GM18858 (cell line): ENCODE results near the gene CLCN1.

Experiments used
- ATAC-seq: cut with Tn5 transposase; IDR thresholded peaks from one replicate; pipeline ENCODE4 v1.9.1; 2021; ENCODE audit not compliant: unreplicated experiment

The CLCN1 gene

GRCh38 chr7:143362131-143363015, 46.5 kb downstream of the CLCN1 start, which contains the start of gene FAM131B:
Gene FAM131B (minus strand): TSS chr7:143362713. CDS start chr7:143362603, 110 bp downstream.
- ATAC-seq = no peak

DNA sequence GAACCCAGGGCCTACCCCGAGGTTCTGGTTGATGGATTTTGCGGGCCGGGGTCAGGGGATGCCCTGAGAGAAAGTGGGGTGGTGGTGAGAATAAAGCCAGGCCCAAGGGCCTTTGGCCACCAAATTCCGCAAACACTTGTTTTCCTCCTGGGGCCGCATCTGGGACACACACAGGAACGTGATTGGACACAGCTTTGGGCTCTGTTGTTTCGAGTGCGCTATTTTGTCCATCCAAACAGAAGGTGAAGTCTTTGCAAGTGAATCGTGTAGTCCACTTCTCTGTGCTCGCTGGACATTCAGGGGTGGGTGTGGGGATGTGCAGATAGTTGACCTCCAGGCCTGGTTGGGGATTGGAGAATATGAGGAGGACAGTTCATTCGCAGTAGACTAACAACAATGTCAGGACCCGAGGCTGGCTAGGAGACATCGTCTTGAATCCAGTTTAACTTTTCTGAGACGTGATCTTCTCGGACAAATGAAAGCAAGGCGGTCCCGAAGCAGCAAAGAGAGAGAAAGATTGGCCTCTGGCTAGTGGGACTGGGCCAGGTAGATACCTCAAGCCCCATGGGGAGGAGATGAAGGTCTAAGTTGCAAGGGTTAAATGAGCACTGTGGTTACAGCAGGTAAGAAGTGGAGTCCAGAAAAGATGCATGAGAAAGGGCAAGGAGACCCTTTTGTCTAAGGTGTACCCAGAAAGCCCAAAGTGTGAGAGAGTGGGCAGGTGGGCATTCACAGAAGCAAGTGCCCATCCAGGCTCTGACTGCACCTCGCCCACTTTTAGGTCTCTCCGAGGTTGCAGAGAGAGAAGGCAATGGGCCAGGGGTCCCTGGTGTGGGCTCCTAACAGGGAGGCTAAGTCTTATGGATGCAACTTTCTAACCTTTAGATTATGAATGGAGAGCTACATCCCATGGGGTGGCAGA, 47.4 kb downstream of the CLCN1 start:
- no peak for ATAC-seq

DNA sequence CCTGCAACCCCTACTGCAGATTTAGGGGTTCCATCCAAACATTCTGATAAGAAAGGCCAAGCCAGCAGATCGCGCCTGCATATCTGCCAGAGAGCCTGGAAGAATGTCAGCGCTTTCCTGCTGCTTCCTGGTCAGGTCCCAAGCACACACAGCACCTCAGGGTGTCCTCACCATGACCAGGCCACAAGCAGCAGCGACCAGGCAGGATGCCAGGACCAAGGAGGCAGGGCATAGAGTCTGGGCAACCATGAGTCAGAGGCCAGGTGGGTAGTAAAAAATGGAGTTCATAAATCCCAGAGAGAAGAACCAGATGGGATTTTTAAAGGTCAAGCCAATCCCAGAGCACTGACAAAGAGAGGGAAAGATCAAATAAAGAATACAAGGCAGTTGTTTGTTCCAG, 52.1 kb downstream of the CLCN1 start:
- ATAC-seq = no peak

- no peak for ATAC-seq
Observed at GRCh38 chr7:143368387-143368786, 52.5 kb downstream of the CLCN1 start.

DNA sequence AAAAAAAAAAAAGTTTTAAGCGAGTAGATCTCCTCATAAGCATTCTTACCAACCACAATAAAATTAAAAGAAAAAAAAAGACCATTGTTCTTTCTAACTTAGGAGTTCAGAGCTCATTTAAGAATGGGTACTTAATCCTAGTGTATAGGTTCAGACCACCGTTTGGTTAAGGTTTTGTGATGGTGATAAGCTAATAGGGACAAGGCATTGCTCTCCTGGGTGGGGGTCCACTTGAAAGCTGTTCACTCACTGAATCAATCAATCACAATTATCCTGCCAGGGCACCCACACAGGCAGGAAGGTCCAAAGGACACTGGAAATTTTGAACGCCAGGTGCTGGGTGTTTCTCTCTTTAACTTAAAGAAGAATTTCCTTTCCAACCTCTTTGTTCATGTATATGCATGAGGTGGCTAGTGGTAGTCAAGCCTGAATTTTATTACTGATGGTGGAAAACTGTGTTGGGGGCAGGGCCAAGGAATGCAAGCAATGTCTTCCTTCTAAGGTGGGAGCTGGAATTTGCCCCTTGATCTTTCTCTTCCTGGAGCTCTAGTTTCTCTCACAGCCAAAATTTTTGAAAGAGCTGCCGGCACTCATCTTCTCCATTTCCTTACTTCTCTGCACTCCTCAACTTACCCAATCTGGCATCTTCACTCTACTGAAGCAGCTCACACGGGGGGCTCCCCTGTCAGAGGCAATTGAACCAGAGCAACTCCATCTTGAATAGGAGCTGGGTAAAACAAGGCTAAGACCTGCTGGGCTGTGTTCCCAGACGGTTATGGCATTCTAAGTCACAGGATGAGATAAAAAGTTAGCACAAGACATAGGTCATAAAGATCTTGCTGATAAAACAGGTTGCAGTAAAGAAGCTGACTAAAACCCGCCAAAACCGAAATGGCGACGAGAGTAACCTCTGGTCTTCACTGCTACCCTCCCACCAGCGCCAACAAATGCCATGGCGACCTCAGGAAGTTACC, 54.1 kb downstream of the CLCN1 start:
- no peak for ATAC-seq

DNA sequence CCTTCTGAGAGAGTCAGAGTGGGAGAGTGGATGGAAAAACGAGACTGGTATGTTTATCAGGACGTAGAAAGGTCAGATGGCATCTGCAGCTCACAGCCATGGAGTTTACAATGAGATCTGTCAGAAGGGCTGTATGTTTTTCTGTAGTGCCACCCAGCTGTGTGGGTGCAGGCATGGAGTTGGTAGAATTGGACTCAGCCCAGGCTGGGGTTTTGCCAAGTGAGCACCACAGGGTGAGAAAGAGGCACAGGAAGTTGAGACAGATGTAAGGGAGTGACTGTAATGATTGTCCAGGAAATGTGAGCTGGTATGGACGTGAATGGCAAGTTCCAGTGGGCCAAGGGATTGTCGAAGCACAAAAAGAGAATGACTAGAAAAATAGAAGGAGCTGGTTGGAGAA, 56.2 kb downstream of the CLCN1 start:
- ATAC-seq = no peak

DNA sequence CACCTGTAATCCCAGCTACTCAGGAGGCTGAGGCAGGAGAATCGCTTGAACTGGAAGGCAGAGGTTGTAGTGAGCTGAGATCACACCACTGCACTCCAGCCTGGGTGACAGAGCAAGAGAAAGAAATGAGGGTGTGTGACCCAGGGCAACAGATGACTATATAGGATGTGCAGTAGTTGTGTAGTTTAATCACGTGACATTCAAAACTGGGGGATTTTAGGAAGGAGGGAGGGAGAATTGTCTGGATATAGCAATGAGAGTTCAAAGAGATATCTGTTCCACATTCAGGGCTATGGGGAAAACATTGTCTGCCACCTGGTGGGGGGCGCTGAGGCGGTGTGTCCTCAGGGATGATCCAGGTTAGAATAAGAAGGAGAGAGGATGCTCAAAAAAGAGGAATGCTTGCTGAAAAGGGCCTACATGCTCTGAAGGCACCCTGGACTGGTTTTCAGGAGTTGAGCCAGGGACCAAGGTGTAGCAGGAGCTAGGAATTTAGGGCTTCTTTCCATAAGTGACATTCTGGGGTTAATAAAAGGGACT, 57.4 kb downstream of the CLCN1 start:
- no peak for ATAC-seq

DNA sequence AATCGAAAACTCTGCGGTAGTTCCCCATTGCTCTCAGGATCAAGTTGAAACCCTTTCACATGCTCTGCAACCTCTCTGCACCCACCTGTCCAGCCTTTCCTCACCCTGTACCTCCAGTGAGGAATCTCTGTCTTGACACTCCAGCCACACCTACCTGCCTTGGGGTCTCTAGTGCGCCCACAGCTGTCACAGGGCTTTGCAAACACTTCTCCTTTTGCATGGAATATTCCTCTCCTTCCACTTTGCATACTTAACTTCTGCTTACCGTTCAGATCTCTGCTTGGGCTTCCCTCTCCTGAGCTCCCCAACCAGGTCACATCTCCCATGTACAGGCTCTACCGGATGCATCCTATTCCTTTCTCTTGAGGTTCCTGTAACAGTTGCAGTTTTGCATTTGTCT, 58.6 kb downstream of the CLCN1 start:
- ATAC-seq = no peak

- no peak for ATAC-seq
Observed at GRCh38 chr7:143375298-143376034, 59.6 kb downstream of the CLCN1 start.

GRCh38 chr7:143376396-143376795, 60.5 kb downstream of the CLCN1 start:
- ATAC-seq = no peak

GRCh38 chr7:143379611-143380259, 63.8 kb downstream of the CLCN1 start:
- no peak for ATAC-seq

- peak; percentile 41 for ATAC-seq
Observed at GRCh38 chr7:143380260-143380645, 64.3 kb downstream of the CLCN1 start.

- peak; percentile 51 for ATAC-seq
Observed at GRCh38 chr7:143380646-143381426, 64.9 kb downstream of the CLCN1 start, which contains the start of gene ZYX. Gene ZYX (plus strand): TSS chr7:143381345. CDS start chr7:143381572, 227 bp downstream.

- peak; percentile 18 for ATAC-seq
Observed at GRCh38 chr7:143381427-143382125, 65.7 kb downstream of the CLCN1 start.

- ATAC-seq = no peak
Observed at GRCh38 chr7:143382126-143382790, 66.3 kb downstream of the CLCN1 start.

- no peak for ATAC-seq
Observed at GRCh38 chr7:143382791-143383641, 67.1 kb downstream of the CLCN1 start.
